A673 (cell line): ENCODE data around the gene JOSD2. TPM values are rescaled to one million over a fixed set of nuclear protein-coding genes. Genes with fewer than 3 reads are reported as not detected.

Experiments
- BruUV-seq: library from RNA; stranded (reverse); fragments of 400-500 nt; replicated peaks from 2 replicates; lab custom pipeline; 2021; lab: Mats Ljungman, UMichigan
- CTCF ChIA-PET: fragments of 300-600 bp; sonication (Branson Sonifier 250); formaldehyde crosslinking; loops from one replicate; lab custom pipeline; 2022; ENCODE audit warnings: antibody characterized with exemption; lab: Charles Lee
- POLR2A ChIA-PET: fragments of 300-600 bp; sonication (Branson Sonifier 250); formaldehyde crosslinking; loops from one replicate; lab custom pipeline; 2022; ENCODE audit warnings: antibody characterized with exemption; ENCODE audit not compliant: low non-redundant PET; lab: Charles Lee
- DNase-seq: peaks from one replicate; pipeline ENCODE4 v3.0.0-alpha.2; 2015; ENCODE audit warnings: low spot score
- H3K27ac ChIP-seq: fragments of 200-600 bp; sonication (generic); 2 replicates; pipeline ENCODE4 v1.5.1; 2016; ENCODE audit warnings: mixed run types, low read depth, mild to moderate bottlenecking, mixed read lengths, antibody characterized with exemption, low read length; ENCODE audit not compliant: poor library complexity, severe bottlenecking
- H3K27me3 ChIP-seq: fragments of 200-600 bp; sonication (generic); replicated peaks from 2 replicates; pipeline ENCODE4 v1.6.1; 2017; ENCODE audit warnings: mixed run types, low read depth, mild to moderate bottlenecking, mixed read lengths, antibody characterized with exemption, low read length; ENCODE audit not compliant: insufficient read depth, poor library complexity
- H3K36me3 ChIP-seq: fragments of 200-600 bp; sonication (generic); 2 replicates; pipeline ENCODE4 v1.6.1; 2016; ENCODE audit warnings: mixed run types, mild to moderate bottlenecking, mixed read lengths, antibody characterized with exemption, low read length; ENCODE audit not compliant: insufficient read depth, poor library complexity, severe bottlenecking
- H3K4me1 ChIP-seq: fragments of 200-600 bp; sonication (generic); 2 replicates; pipeline ENCODE4 v1.6.1; 2017; ENCODE audit warnings: mixed run types, mild to moderate bottlenecking, mixed read lengths, antibody characterized with exemption, low read length; ENCODE audit not compliant: insufficient read depth, poor library complexity, severe bottlenecking
- H3K4me3 ChIP-seq: fragments of 200-600 bp; sonication (generic); 2 replicates; pipeline ENCODE4 v1.5.1; 2016; ENCODE audit warnings: low read depth, mixed run types, mild to moderate bottlenecking, mixed read lengths, low read length; ENCODE audit not compliant: poor library complexity, severe bottlenecking
- H3K9me3 ChIP-seq: fragments of 200-600 bp; sonication (generic); 2 replicates; pipeline ENCODE4 v1.6.1; 2016; ENCODE audit warnings: mixed run types, low read depth, mild to moderate bottlenecking, mixed read lengths, antibody characterized with exemption, low read length; ENCODE audit not compliant: poor library complexity, severe bottlenecking
- CTCF ChIP-seq: fragments of 300-800, 200-600 bp; sonication (generic); conservative IDR thresholded peaks from 2 replicates; pipeline ENCODE4 v1.5.1; 2017; ENCODE audit warnings: low read depth, mild to moderate bottlenecking, antibody characterized with exemption, low read length, moderate library complexity, mixed read lengths
- EZH2 ChIP-seq: fragments of 200-600 bp; sonication (generic); IDR thresholded peaks from 2 replicates; pipeline ENCODE4 v1.6.1; 2017; ENCODE audit warnings: borderline replicate concordance, low read depth, mild to moderate bottlenecking, mixed read lengths, antibody characterized with exemption, low read length; ENCODE audit not compliant: poor library complexity, severe bottlenecking
- intact Hi-C: fragments of 100-400 bp; cut with micrococcal nuclease; formaldehyde crosslinking; loops from one replicate; pipeline ENCODE4 v1.10.0; 2022; ENCODE audit not compliant: unreplicated experiment
- total RNA-seq: library from RNA; stranded (reverse); gene quantifications from 2 replicates; pipeline ENCODE4 v1.2.3, GENCODE V29; 2021

The JOSD2 gene
- total RNA-seq, 1 experiment from 2014 or later, result 26.8 TPM

GRCh38 chr19:50505856-50506611 lies 5.0 kb downstream of the JOSD2 start:
- TF ChIP-seq CTCF (no peak), EZH2 (no peak)
- intact Hi-C loops, result no loop called here
- Histone ChIP-seq H3K36me3 (no peaks in the 10 kb centered on the region), H3K4me3 (no peak overlapping the region), H3K4me1 (peaks cover 6% of the 10 kb centered on the region), H3K27me3 (no peaks in the 10 kb centered on the region), H3K27ac (no peak overlapping the region), H3K9me3 (no peaks in the 10 kb centered on the region)
- no peak for DNase-seq
- CTCF ChIA-PET, result no interaction called here
- BruUV-seq, result no TSS peak
- POLR2A ChIA-PET, result no interaction called here

DNA sequence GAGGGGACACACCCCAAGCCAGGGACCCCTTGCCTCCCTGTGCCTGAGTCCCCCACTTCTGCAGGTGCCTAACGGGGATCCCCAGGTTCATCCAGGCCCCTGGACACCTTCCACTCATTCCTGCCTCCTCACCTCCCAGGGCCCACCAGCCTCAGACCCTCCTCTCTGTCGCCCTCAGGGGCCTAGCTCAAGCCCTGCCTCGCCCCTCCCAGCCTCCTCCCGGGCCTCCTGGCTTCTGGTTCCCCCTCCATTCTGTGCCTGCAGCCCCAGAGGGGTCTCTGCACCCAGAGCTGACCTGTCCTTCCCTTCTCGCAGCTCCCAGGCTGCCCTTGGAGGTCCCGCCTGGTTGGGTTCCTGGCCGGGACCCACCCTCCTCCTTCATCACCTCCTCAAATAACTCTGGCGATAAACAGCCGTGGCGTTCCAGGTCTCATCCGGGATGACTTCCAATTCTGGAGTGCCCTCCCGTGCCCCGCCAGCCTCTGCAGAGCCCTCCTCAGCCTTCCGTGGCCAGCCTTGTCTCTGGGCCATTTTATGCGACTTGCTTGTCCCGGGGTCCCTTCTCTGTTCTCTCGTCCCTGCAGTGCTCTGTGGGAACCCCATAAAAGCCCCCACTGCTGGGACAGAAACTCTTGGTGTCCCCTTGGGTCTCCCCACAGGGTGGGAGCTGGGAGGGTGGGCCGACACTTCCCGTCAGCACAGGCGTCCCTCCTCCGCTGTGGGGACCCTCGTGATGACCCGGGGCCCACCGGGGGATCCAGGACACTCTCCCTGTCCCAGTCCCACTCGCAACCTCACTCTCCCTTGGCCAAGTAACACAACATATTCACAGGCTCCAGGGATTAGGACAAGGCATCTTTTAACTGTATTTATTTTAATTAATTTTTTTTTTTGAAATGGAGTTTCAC lies 9.2 kb downstream of the JOSD2 start:
- TF ChIP-seq CTCF (no peak), EZH2 (no peak)
- H3K27ac ChIP-seq, result no peak overlapping the region
- peaks cover 27% of the 10 kb centered on the region for H3K27me3 ChIP-seq
- CTCF ChIA-PET, result no interaction called here
- no peak overlapping the region for H3K4me3 ChIP-seq
- no peaks in the 10 kb centered on the region for H3K36me3 ChIP-seq
- H3K9me3 ChIP-seq, result no peaks in the 10 kb centered on the region
- POLR2A ChIA-PET, result no interaction called here
- no peak for DNase-seq
- intact Hi-C loops, result no loop called here
- no peaks in the 10 kb centered on the region for H3K4me1 ChIP-seq
- BruUV-seq, result no TSS peak

GRCh38 chr19:50501186-50501567 lies 9.8 kb downstream of the JOSD2 start:
- ChIA-PET CTCF (no interaction called here), POLR2A (no interaction called here)
- no peaks in the 10 kb centered on the region for H3K36me3 ChIP-seq
- no peak for TF ChIP-seq EZH2
- no peak for TF ChIP-seq CTCF
- peaks cover 27% of the 10 kb centered on the region for H3K27me3 ChIP-seq
- H3K4me3 ChIP-seq, result no peak overlapping the region
- no peaks in the 10 kb centered on the region for H3K9me3 ChIP-seq
- no peak overlapping the region for H3K27ac ChIP-seq
- no TSS peak for BruUV-seq
- no peak for DNase-seq
- intact Hi-C loops, result no loop called here
- no peaks in the 10 kb centered on the region for H3K4me1 ChIP-seq
